HepG2 (cell line): ENCODE data around the gene SMIM13. TPM values are rescaled to one million over a fixed set of nuclear protein-coding genes. Genes with fewer than 3 reads are reported as not detected.

Experiments used
- ATF5 ChIP-seq: sonication (generic); formaldehyde crosslinking; IDR thresholded peaks from 2 replicates; pipeline ENCODE4 v1.4.0; 2020; ENCODE audit warnings: mild to moderate bottlenecking, low read depth, missing genetic modification reagents
- ETV6 ChIP-seq: sonication (generic); formaldehyde crosslinking; conservative IDR thresholded peaks from 2 replicates; pipeline ENCODE4 v1.4.0; 2020; ENCODE audit warnings: missing genetic modification reagents
- MIXL1 ChIP-seq: IDR thresholded peaks from 2 replicates; pipeline ENCODE4 v1.6.1; 2016
- RBAK ChIP-seq: sonication (generic); formaldehyde crosslinking; IDR thresholded peaks from 2 replicates; pipeline ENCODE4 v1.5.1; 2020; ENCODE audit warnings: mild to moderate bottlenecking, missing genetic modification reagents
- YEATS4 ChIP-seq: sonication (generic); formaldehyde crosslinking; IDR thresholded peaks from 2 replicates; pipeline ENCODE4 v1.4.0; 2020; ENCODE audit warnings: missing genetic modification reagents, borderline replicate concordance
- ZBTB21 ChIP-seq: sonication (generic); formaldehyde crosslinking; IDR thresholded peaks from 2 replicates; pipeline ENCODE4 v1.4.0; 2020; ENCODE audit warnings: missing genetic modification reagents
- ZBTB26 ChIP-seq: IDR thresholded peaks from 2 replicates; pipeline ENCODE4 v1.6.1; 2016; ENCODE audit warnings: missing compliant biosample characterization, missing genetic modification reagents, borderline replicate concordance
- ZHX1 ChIP-seq: sonication (generic); formaldehyde crosslinking; IDR thresholded peaks from 2 replicates; pipeline ENCODE4 v1.8.1; 2022; ENCODE audit warnings: low read depth, mild to moderate bottlenecking, missing genetic modification reagents
- ZNF318 ChIP-seq: sonication (generic); formaldehyde crosslinking; IDR thresholded peaks from 2 replicates; pipeline ENCODE4 v1.4.0; 2020; ENCODE audit warnings: mild to moderate bottlenecking, missing genetic modification reagents
- ZNF704 ChIP-seq: sonication (generic); formaldehyde crosslinking; IDR thresholded peaks from 2 replicates; pipeline ENCODE4 v1.8.1; 2023; ENCODE audit warnings: mild to moderate bottlenecking, inconsistent platforms, moderate library complexity, missing genetic modification reagents, borderline replicate concordance
- ZNF790 ChIP-seq: sonication (generic); formaldehyde crosslinking; IDR thresholded peaks from 2 replicates; pipeline ENCODE4 v1.8.0; 2022; ENCODE audit warnings: missing genetic modification reagents, mild to moderate bottlenecking, borderline replicate concordance
- ZZZ3 ChIP-seq: sonication (generic); formaldehyde crosslinking; IDR thresholded peaks from 2 replicates; pipeline ENCODE4 v1.4.0; 2020; ENCODE audit warnings: missing genetic modification reagents, mild to moderate bottlenecking, borderline replicate concordance
- polyA plus RNA-seq, 8 experiments: library from polyadenylated mRNA; depleted of rRNA in 3 of 8; stranded (reverse) in 7 of 8; unstranded in 1 of 8; fragments of >200 nt; fragmentation: Illumina TruSeq in 4 of 8; extraction: Trizol in 4 of 8; gene quantifications; 2 replicates each; pipeline versions ENCODE4 v1.2.1 to v1.2.3, GENCODE V29; 2011 to 2016; ENCODE audit warnings: low read depth in 4 of 8, missing spikeins in 1 of 8, mixed read lengths in 1 of 8; ENCODE audit not compliant: insufficient read depth in 1 of 8
- total RNA-seq, 5 experiments: library from RNA; depleted of rRNA; stranded (reverse); fragments of >200 nt; fragmentation: Illumina TruSeq; extraction: Trizol; gene quantifications; 2 replicates each; pipeline ENCODE4 v1.2.3, GENCODE V29; 2016; ENCODE audit warnings: low read depth in 1 of 5

The SMIM13 gene
- total and polyA plus RNA-seq, 2 of the 13 experiments (the other 11 are each of a cell fraction or from before 2014, with no cell fraction given), result 2.7 to 10.2 TPM

- TF ChIP-seq ZNF704 (CRISPR knock-in tag) (no peak), ZNF318 (CRISPR knock-in tag) (no peak), ZBTB26 (CRISPR knock-in tag) (peak; percentile 91), MIXL1 (CRISPR knock-in tag) (peak; percentile 92), ZZZ3 (CRISPR knock-in tag) (no peak), YEATS4 (no peak; the same call in 1 of the 2 replicates), ZBTB21 (CRISPR knock-in tag) (peak; percentile 71; the same call in 1 of the 2 replicates), ZHX1 (peak; percentile 90), RBAK (CRISPR knock-in tag) (no peak), ZNF790 (no peak), ETV6 (CRISPR knock-in tag) (no peak; the same call in 1 of the 2 replicates), ATF5 (CRISPR knock-in tag) (no peak)
Observed at GRCh38 chr6:11143394-11144371, 50.0 kb downstream of the SMIM13 start (continued).
